SK-N-SH treated with all-trans-retinoic acid at 6 μM for 48 hours (cell line): ENCODE measurements around the gene TIPIN.

Experiments
- CSDC2 ChIP-seq: fragments of 250-450 bp; sonication (Bioruptor Pico); IDR thresholded peaks from 2 replicates; pipeline ENCODE4 v1.5.0; 2020; ENCODE audit warnings: mild to moderate bottlenecking, moderate library complexity
- ZC3H10 ChIP-seq: fragments of 250-450 bp; sonication (Bioruptor Pico); IDR thresholded peaks from 2 replicates; pipeline ENCODE4 v1.5.1; 2021; ENCODE audit warnings: mild to moderate bottlenecking, moderate library complexity

DNA sequence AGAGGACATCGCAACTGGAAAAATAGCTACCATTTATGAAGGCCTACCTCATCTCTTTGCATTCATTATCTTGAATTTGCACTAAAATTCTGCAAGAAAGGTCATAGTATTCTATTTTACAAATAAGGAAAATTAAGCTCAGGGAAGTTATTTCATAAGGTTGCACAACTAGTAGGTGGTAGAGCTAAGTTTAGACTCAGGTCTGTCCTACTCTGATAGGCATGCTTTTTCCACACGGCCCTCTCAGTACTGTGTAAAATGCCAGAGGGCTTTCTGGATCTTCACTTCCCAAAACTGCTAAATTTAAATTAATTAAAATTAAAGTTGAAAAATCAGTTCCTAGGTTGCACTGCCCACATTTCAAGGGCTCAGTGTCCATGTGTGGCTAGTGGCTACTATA, 48.5 kb upstream of the TIPIN start:
- no peak for TF ChIP-seq CSDC2 (CRISPR knock-in tag)
- TF ChIP-seq ZC3H10, result no peak
